Hair follicular keratinocyte (primary cell): ENCODE measurements around the gene TTC19. TPM values are rescaled to one million over a fixed set of nuclear protein-coding genes. Genes with fewer than 3 reads are reported as not detected.

Source experiments
- total RNA-seq: library from RNA; depleted of rRNA; stranded (reverse); fragments of >200 nt; gene quantifications from 2 replicates; pipeline ENCODE4 v1.2.3, GENCODE V29; 2015

TTC19 gene
- 50.4 and 57.9 TPM in 2 replicates for total RNA-seq

GRCh38 chr17:15999141-15999973, at the start of gene TTC19, which contains the start of gene ZSWIM7:
Gene TTC19, plus strand, starts transcription at chr17:15999824. Its CDS starts 25 bp downstream, at chr17:15999849.
Gene ZSWIM7, minus strand, starts transcription at chr17:15999704. Its CDS starts 110 bp downstream, at chr17:15999594.

Other genes starting within 250 kb of the TTC19 start
- gene ADORA2B, start 54.7 kb upstream of the TTC19 start, total RNA-seq: 53.3 and 69.1 TPM in 2 replicates
- gene ZSWIM7, start 120 bp upstream of the TTC19 start, total RNA-seq: 15.6 and 20.3 TPM in 2 replicates
- gene NCOR1, start 215.7 kb downstream of the TTC19 start, total RNA-seq: 53.0 and 64.3 TPM in 2 replicates
- gene PIGL, start 217.4 kb downstream of the TTC19 start, total RNA-seq: 11.9 and 20.4 TPM in 2 replicates